ENCODE measurements around the gene NCOA3.

The NCOA3 gene

DNA sequence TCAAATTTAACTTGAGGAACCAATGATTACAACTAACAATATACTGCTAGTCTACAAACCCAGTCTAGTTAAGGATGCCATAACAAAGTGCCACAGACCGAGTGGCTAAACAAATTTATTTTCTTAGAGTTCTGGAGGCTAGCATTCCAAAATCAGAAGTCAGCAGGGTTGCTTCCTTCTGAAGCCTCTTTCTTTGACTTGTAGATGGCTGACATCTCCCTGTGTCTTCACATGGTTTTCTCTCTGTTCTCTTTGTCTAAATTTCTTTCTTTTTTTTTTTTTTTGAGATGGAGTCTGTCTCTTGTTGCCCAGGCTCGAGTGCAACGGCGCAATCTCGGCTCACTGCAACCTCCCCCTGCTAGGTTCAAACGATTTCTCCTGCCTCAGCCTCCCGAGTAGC lies 56.1 kb downstream of the NCOA3 start:
- TF ChIP-seq, protein P1, sequence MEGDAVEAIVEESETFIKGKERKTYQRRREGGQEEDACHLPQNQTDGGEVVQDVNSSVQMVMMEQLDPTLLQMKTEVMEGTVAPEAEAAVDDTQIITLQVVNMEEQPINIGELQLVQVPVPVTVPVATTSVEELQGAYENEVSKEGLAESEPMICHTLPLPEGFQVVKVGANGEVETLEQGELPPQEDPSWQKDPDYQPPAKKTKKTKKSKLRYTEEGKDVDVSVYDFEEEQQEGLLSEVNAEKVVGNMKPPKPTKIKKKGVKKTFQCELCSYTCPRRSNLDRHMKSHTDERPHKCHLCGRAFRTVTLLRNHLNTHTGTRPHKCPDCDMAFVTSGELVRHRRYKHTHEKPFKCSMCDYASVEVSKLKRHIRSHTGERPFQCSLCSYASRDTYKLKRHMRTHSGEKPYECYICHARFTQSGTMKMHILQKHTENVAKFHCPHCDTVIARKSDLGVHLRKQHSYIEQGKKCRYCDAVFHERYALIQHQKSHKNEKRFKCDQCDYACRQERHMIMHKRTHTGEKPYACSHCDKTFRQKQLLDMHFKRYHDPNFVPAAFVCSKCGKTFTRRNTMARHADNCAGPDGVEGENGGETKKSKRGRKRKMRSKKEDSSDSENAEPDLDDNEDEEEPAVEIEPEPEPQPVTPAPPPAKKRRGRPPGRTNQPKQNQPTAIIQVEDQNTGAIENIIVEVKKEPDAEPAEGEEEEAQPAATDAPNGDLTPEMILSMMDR (IDR thresholded peaks at IDR 0.05; ENCODE audit: insufficient read depth, low read depth, low read length, missing control alignments): no peak
- H3K4me3 ChIP-seq (ENCODE audit: low read length): no peak overlapping the region
- no peak for DNase-seq (ENCODE audit: low read depth)

- no peak overlapping the region for H3K4me3 ChIP-seq (ENCODE audit: low read length)
- TF ChIP-seq, protein P1 (IDR thresholded peaks at IDR 0.05; ENCODE audit: insufficient read depth, low read depth, low read length, missing control alignments): no peak
- no peak for DNase-seq (ENCODE audit: low read depth)
Measured at GRCh38 chr20:47558295-47559066, 56.8 kb downstream of the NCOA3 start.

DNA sequence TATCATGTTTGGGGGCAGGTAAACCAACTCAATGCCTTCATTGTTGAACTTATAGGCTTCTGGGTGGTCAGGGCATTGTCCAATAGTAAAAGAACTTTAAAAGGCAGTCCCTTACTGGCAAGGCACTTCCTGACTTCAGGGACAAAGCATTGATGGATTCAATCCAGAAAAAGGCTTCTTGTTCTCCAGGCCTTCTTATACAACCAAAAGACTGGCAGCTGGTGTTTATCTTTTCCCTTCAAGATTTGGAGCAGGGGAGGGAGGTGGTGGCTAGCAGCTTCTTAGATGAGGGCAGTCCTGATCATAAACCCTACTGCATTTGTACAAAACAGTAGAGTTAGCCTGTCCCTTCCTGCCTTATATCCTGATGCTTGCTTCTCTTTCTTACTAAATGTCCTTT lies 57.5 kb downstream of the NCOA3 start:
- TF ChIP-seq, protein P1 (IDR thresholded peaks at IDR 0.05; ENCODE audit: insufficient read depth, low read depth, low read length, missing control alignments): no peak
- H3K4me3 ChIP-seq (ENCODE audit: low read length): no peak overlapping the region
- no peak for DNase-seq (ENCODE audit: low read depth)

- DNase-seq (ENCODE audit: low read depth): no peak
- H3K4me3 ChIP-seq (ENCODE audit: low read length): no peak overlapping the region
- TF ChIP-seq, protein P1 (IDR thresholded peaks at IDR 0.05; ENCODE audit: insufficient read depth, low read depth, low read length, missing control alignments): no peak
Measured at GRCh38 chr20:47561180-47561579, 59.5 kb downstream of the NCOA3 start.

DNA sequence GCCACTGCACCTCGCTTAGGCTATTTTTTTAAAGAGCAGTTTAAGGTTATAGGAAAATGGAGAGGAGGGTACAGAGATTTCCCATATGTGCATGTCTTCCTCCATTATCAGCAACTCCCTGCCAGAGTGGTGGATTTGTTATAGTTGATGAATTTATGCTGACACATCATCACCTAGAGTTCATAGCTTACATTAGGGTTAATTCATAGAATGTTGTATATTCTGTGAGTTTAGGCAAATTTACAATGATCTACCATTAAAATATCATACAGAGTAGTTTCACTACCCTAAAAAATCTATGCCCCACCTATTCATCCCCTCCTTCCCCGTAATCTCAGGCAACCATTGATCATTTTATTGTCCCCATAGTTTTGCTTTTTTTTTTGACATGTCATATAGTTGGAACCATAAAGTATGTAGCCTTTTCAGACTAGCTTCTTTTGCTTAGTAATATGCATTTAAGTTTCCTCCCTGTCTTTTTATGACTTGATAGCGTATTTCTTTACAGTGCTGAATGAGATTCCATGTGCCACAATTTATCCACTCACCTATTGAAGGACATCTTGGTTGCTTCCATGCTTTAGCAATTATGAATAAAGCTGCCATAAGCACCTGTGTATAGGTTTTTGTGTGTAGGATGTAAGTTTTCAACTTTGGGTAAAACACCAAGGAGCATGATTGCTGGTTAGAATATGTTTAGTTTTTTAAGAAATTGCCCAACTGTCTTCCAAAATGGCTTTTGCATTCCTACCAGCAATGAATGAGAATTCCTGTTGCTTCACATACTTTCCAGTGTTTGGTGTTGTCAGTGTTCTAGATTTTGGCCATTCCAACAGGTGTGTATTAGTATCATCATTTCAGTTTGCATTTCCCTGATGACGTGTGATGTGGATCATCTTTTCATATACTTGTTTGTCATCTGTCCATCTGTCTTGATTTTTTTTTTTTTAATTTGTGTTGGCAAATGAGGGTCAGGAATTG lies 60.2 kb downstream of the NCOA3 start:
- TF ChIP-seq, protein P1 (IDR thresholded peaks at IDR 0.05; ENCODE audit: insufficient read depth, low read depth, low read length, missing control alignments): no peak
- H3K4me3 ChIP-seq (ENCODE audit: low read length): no peak overlapping the region
- no peak for DNase-seq (ENCODE audit: low read depth)

GRCh38 chr20:47566269-47566668 lies 64.6 kb downstream of the NCOA3 start:
- no peak overlapping the region for H3K4me3 ChIP-seq (ENCODE audit: low read length)
- TF ChIP-seq, protein P1 (IDR thresholded peaks at IDR 0.05; ENCODE audit: insufficient read depth, low read depth, low read length, missing control alignments): no peak
- no peak for DNase-seq (ENCODE audit: low read depth)
